PC-9 (cell line): Measurements from ENCODE around the gene BBS9. TPM values are rescaled to one million over a fixed set of nuclear protein-coding genes. Genes with fewer than 3 reads are reported as not detected.

Experiments
- BruUV-seq: library from RNA; stranded (reverse); fragments of 400-500 nt; replicated peaks from 2 replicates; lab custom pipeline; 2021; lab: Mats Ljungman, UMichigan
- CTCF ChIA-PET: fragments of 300-600 bp; sonication (Branson Sonifier 250); formaldehyde crosslinking; loops from one replicate; lab custom pipeline; 2022; ENCODE audit warnings: antibody characterized with exemption; lab: Charles Lee
- POLR2A ChIA-PET: fragments of 300-600 bp; sonication (Branson Sonifier 250); formaldehyde crosslinking; loops from one replicate; lab custom pipeline; 2022; ENCODE audit warnings: antibody characterized with exemption; ENCODE audit not compliant: unreplicated experiment; lab: Charles Lee
- DNase-seq, 2 experiments: peaks; one replicate each; pipeline versions ENCODE4 v3.0.0 to v3.0.0-alpha.2; 2015 to 2022; ENCODE audit warnings: mixed read lengths in 1 of 2
- H2AFZ ChIP-seq: fragments of 200-600 bp; sonication (generic); 2 replicates; pipeline ENCODE4 v1.8.1; 2017; ENCODE audit warnings: antibody characterized with exemption
- H3F3A ChIP-seq: fragments of 200-600 bp; sonication (generic); 2 replicates; pipeline ENCODE4 v1.8.1; 2017; ENCODE audit warnings: antibody characterized with exemption, mild to moderate bottlenecking, low read depth; ENCODE audit not compliant: insufficient read depth
- H3K27ac ChIP-seq: fragments of 200-600 bp; sonication (generic); 2 replicates; pipeline ENCODE4 v1.6.1; 2016; ENCODE audit warnings: mixed run types
- H3K27me3 ChIP-seq: fragments of 200-600 bp; sonication (generic); 2 replicates; pipeline ENCODE4 v1.6.1; 2016; ENCODE audit warnings: low read depth, mixed run types; ENCODE audit not compliant: insufficient read depth
- H3K36me3 ChIP-seq: fragments of 200-600 bp; sonication (generic); 2 replicates; pipeline ENCODE4 v1.6.1; 2016; ENCODE audit warnings: low read depth, mixed run types
- H3K4me1 ChIP-seq: fragments of 200-600 bp; sonication (generic); replicated peaks from 2 replicates; pipeline ENCODE4 v1.6.1; 2016; ENCODE audit warnings: mixed run types; ENCODE audit not compliant: insufficient read depth
- H3K4me2 ChIP-seq: fragments of 200-600 bp; sonication (generic); 2 replicates; pipeline ENCODE4 v1.6.1; 2017; ENCODE audit warnings: mixed run types
- H3K4me3 ChIP-seq: fragments of 200-600 bp; sonication (generic); 2 replicates; pipeline ENCODE4 v1.6.1; 2016; ENCODE audit warnings: mixed run types
- H3K79me2 ChIP-seq: fragments of 200-600 bp; sonication (generic); 2 replicates; pipeline ENCODE4 v1.6.1; 2017; ENCODE audit warnings: low read depth, mixed run types
- H3K9me2 ChIP-seq: fragments of 200-600 bp; sonication (generic); 2 replicates; pipeline ENCODE4 v1.8.1; 2017; ENCODE audit warnings: mild to moderate bottlenecking; ENCODE audit not compliant: insufficient read depth
- H3K9me3 ChIP-seq: fragments of 200-600 bp; sonication (generic); 2 replicates; pipeline ENCODE4 v1.8.1; 2016; ENCODE audit warnings: low read depth; ENCODE audit not compliant: insufficient read depth
- H4K20me1 ChIP-seq: fragments of 200-600 bp; sonication (generic); 2 replicates; pipeline ENCODE4 v1.8.1; 2017; ENCODE audit not compliant: insufficient read depth
- EZH2 ChIP-seq: fragments of 200-600 bp; sonication (generic); IDR thresholded peaks from 2 replicates; pipeline ENCODE4 v1.8.0; 2017; ENCODE audit warnings: antibody characterized with exemption, low read depth
- intact Hi-C: fragments of 100-400 bp; cut with micrococcal nuclease; formaldehyde crosslinking; loops from one replicate; pipeline ENCODE4 v1.10.0; 2022; ENCODE audit not compliant: unreplicated experiment
- total RNA-seq: library from RNA; stranded (reverse); gene quantifications from 2 replicates; pipeline ENCODE4 v1.2.3, GENCODE V29; 2021
- TF ChIP-seq, protein P1 (sequence below): fragments of 200-600 bp; sonication (generic); conservative IDR thresholded peaks from 2 replicates; pipeline ENCODE4 v1.6.1; 2017; ENCODE audit warnings: mixed run types, antibody characterized with exemption, mild to moderate bottlenecking, moderate library complexity

The BBS9 gene
- total RNA-seq, 1 experiment from 2014 or later = 12.4 TPM

DNA sequence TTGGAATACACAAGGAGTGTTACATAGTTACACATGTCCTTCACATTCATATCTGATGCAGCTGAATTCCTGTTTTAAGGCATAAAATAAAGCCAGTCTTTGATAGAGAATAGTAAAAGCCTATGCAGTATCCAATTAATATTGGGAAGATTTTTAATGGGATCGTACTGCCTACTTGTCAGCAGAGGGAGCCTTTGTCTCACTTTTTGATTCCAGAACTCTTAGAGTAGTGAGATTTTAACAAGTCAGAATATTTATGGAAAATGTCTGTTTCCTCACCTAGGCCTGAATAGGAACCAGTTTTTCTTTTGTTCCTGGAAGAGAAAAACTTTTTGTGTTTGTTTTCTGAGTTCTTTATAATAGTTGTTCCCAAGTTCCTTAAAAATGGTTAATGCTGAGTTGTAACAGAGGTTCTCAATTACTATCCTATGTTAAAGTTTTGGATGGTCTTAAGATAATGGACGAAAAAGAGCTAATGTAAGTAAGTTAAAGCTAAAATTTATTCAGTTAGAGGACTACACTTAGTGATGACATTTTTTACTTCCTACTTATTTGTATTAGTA lies 114.0 kb downstream of the BBS9 start:
- H3K27ac ChIP-seq = no peak overlapping the region
- ChIA-PET CTCF (interaction anchor here (0.6 to 1.4 kb wide), 5 partner anchors 10 to 845 kb away, joined by 3 to 5 read pairs (median 3); no protein-coding TSS in a partner anchor), POLR2A (no interaction called here)
- no peaks in the 10 kb centered on the region; the same call in 1 of the 2 replicates for H4K20me1 ChIP-seq
- H2AFZ ChIP-seq = no peak overlapping the region
- H3K9me3 ChIP-seq = no peaks in the 10 kb centered on the region
- DNase-seq = peak in 1 of 2 experiments; percentile 47
- H3K4me3 ChIP-seq = no peak overlapping the region
- intact Hi-C loops = loop anchor here (1.0 to 10.0 kb wide), 4 partner anchors 652 to 1791 kb away; partner anchors contain the start of gene DPY19L1
- no peak overlapping the region for H3K4me2 ChIP-seq
- no peaks in the 10 kb centered on the region for H3K36me3 ChIP-seq
- H3F3A ChIP-seq = no peaks in the 10 kb centered on the region
- no peaks in the 10 kb centered on the region for H3K79me2 ChIP-seq
- no TSS peak for BruUV-seq
- no peaks in the 10 kb centered on the region for H3K4me1 ChIP-seq
- H3K27me3 ChIP-seq = no peaks in the 10 kb centered on the region
- TF ChIP-seq, protein P1, sequence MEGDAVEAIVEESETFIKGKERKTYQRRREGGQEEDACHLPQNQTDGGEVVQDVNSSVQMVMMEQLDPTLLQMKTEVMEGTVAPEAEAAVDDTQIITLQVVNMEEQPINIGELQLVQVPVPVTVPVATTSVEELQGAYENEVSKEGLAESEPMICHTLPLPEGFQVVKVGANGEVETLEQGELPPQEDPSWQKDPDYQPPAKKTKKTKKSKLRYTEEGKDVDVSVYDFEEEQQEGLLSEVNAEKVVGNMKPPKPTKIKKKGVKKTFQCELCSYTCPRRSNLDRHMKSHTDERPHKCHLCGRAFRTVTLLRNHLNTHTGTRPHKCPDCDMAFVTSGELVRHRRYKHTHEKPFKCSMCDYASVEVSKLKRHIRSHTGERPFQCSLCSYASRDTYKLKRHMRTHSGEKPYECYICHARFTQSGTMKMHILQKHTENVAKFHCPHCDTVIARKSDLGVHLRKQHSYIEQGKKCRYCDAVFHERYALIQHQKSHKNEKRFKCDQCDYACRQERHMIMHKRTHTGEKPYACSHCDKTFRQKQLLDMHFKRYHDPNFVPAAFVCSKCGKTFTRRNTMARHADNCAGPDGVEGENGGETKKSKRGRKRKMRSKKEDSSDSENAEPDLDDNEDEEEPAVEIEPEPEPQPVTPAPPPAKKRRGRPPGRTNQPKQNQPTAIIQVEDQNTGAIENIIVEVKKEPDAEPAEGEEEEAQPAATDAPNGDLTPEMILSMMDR = peak; percentile 91
- TF ChIP-seq EZH2 = no peak
- H3K9me2 ChIP-seq = no peaks in the 10 kb centered on the region

DNA sequence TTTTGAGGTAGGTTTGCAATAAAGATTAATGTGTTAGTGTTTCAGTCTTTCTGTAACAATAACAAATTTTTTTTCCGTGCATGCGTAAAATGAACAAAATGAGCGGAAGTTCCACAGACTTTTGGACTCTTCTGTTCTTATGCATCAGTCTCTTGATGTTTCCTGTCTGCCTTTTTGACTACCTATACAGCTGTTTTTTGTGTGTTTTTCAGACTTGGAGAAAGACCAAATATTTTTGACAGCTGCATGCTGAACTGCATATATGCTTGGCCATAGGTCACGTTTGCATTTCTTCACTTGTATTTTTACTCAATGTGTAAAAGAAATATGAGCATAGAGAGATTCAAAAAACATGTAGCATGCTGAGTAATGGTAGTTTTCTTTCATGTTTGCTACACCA lies 119.3 kb downstream of the BBS9 start:
- no peak overlapping the region for H3K4me2 ChIP-seq
- CTCF ChIA-PET = no interaction called here
- H2AFZ ChIP-seq = no peak overlapping the region
- H3K27me3 ChIP-seq = no peaks in the 10 kb centered on the region
- POLR2A ChIA-PET = no interaction called here
- no peaks in the 10 kb centered on the region for H3K79me2 ChIP-seq
- H3K4me3 ChIP-seq = no peak overlapping the region
- BruUV-seq = no TSS peak
- H3F3A ChIP-seq = no peaks in the 10 kb centered on the region
- no peaks in the 10 kb centered on the region for H3K9me2 ChIP-seq
- H3K36me3 ChIP-seq = no peaks in the 10 kb centered on the region
- H3K27ac ChIP-seq = no peak overlapping the region
- no peaks in the 10 kb centered on the region for H3K9me3 ChIP-seq
- TF ChIP-seq EZH2 = no peak
- TF ChIP-seq, protein P1 = no peak
- H3K4me1 ChIP-seq = no peaks in the 10 kb centered on the region
- intact Hi-C loops = loop anchor here (10.0 kb wide), 1 partner anchor 1786 kb away; the partner anchor contains the start of gene DPY19L1
- no peaks in the 10 kb centered on the region for H4K20me1 ChIP-seq
- no peak for DNase-seq

DNA sequence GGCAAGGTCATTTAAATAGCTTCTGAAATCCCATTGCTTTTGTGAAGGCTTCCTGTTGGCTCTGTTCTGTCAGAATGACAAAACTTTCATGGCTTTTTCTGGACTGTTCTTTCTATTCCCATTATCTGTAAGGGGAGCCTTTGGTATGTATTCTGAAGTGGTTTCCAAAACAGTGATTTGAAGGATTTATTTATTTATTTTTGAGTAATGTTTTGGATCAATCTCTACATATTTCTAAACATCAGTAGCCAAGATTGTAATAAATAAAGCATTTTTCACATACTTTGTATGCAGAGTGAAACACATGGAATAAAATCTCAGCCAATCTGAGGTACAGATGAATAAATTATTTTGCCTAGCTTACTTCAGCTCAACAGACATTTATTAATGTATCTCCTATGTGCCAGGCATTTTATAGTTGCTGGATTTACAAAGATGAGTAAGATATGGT lies 121.1 kb downstream of the BBS9 start:
- POLR2A ChIA-PET = no interaction called here

More for the DNA sequence above, 121.1 kb downstream of the BBS9 start:
- Histone ChIP-seq H3K4me1 (no peaks in the 10 kb centered on the region), H3K9me2 (no peaks in the 10 kb centered on the region), H3K4me3 (no peak overlapping the region), H3K9me3 (no peaks in the 10 kb centered on the region), H3K27me3 (no peaks in the 10 kb centered on the region), H3K4me2 (no peak overlapping the region), H3F3A (no peaks in the 10 kb centered on the region), H4K20me1 (no peaks in the 10 kb centered on the region), H3K79me2 (no peaks in the 10 kb centered on the region), H3K36me3 (no peaks in the 10 kb centered on the region), H2AFZ (no peak overlapping the region), H3K27ac (no peak overlapping the region)
- no TSS peak for BruUV-seq
- intact Hi-C loops = no loop called here
- CTCF ChIA-PET = no interaction called here
- DNase-seq = no peak
- no peak for TF ChIP-seq EZH2
- TF ChIP-seq, protein P1 = no peak
